D721Med (cell line): ENCODE data around the gene ABCA13.

Source experiments
- DNase-seq: peaks from one replicate; pipeline ENCODE4 v3.0.0; 2011; ENCODE audit warnings: low spot score; ENCODE audit not compliant: insufficient read length
- FAIRE-seq: peaks from 2 replicates; lab custom pipeline; 2011; peaks lifted over from hg19 to GRCh38; lab: Jason Lieb, UNC
- CTCF ChIP-seq: IDR thresholded peaks from 2 replicates; pipeline ENCODE4 v1.5.1; 2012; ENCODE audit warnings: mild to moderate bottlenecking, control low read depth; ENCODE audit not compliant: insufficient read depth; ENCODE audit errors: missing control alignments

Gene ABCA13

GRCh38 chr7:48175019-48175418 is 3.8 kb downstream of the ABCA13 start:
- no peak for TF ChIP-seq CTCF
- DNase-seq, result no peak
- no peak for FAIRE-seq

- no peak for FAIRE-seq
- no peak for DNase-seq
- TF ChIP-seq CTCF, result no peak
Observed at GRCh38 chr7:48176356-48176893, 5.2 kb downstream of the ABCA13 start.

- TF ChIP-seq CTCF, result no peak
- FAIRE-seq (no peak), DNase-seq (no peak)
Observed at GRCh38 chr7:48177271-48177670, 6.0 kb downstream of the ABCA13 start.

GRCh38 chr7:48179496-48180030 is 8.3 kb downstream of the ABCA13 start:
- FAIRE-seq (no peak), DNase-seq (no peak)
- TF ChIP-seq CTCF, result no peak

GRCh38 chr7:48180981-48181380 is 9.7 kb downstream of the ABCA13 start:
- FAIRE-seq, result no peak
- no peak for TF ChIP-seq CTCF
- DNase-seq, result no peak

GRCh38 chr7:48182718-48183369 is 11.6 kb downstream of the ABCA13 start:
- no peak for FAIRE-seq
- no peak for TF ChIP-seq CTCF
- DNase-seq, result no peak

GRCh38 chr7:48183370-48183743 is 12.1 kb downstream of the ABCA13 start:
- peak; percentile 77 for FAIRE-seq
- no peak for TF ChIP-seq CTCF
- DNase-seq, result no peak
